PC-9 (cell line): ENCODE measurements around the gene EGF. TPM values are rescaled to one million over a fixed set of nuclear protein-coding genes. Genes with fewer than 3 reads are reported as not detected.

Source experiments
- BruUV-seq: library from RNA; stranded (reverse); fragments of 400-500 nt; replicated peaks from 2 replicates; lab custom pipeline; 2021; lab: Mats Ljungman, UMichigan
- CTCF ChIA-PET: fragments of 300-600 bp; sonication (Branson Sonifier 250); formaldehyde crosslinking; loops from one replicate; lab custom pipeline; 2022; ENCODE audit warnings: antibody characterized with exemption; lab: Charles Lee
- POLR2A ChIA-PET: fragments of 300-600 bp; sonication (Branson Sonifier 250); formaldehyde crosslinking; loops from one replicate; lab custom pipeline; 2022; ENCODE audit warnings: antibody characterized with exemption; ENCODE audit not compliant: unreplicated experiment; lab: Charles Lee
- DNase-seq, 2 experiments: peaks; one replicate each; pipeline versions ENCODE4 v3.0.0 to v3.0.0-alpha.2; 2015 to 2022; ENCODE audit warnings: mixed read lengths in 1 of 2
- H2AFZ ChIP-seq: fragments of 200-600 bp; sonication (generic); 2 replicates; pipeline ENCODE4 v1.8.1; 2017; ENCODE audit warnings: antibody characterized with exemption
- H3F3A ChIP-seq: fragments of 200-600 bp; sonication (generic); 2 replicates; pipeline ENCODE4 v1.8.1; 2017; ENCODE audit warnings: antibody characterized with exemption, mild to moderate bottlenecking, low read depth; ENCODE audit not compliant: insufficient read depth
- H3K27ac ChIP-seq: fragments of 200-600 bp; sonication (generic); 2 replicates; pipeline ENCODE4 v1.6.1; 2016; ENCODE audit warnings: mixed run types
- H3K27me3 ChIP-seq: fragments of 200-600 bp; sonication (generic); 2 replicates; pipeline ENCODE4 v1.6.1; 2016; ENCODE audit warnings: low read depth, mixed run types; ENCODE audit not compliant: insufficient read depth
- H3K36me3 ChIP-seq: fragments of 200-600 bp; sonication (generic); 2 replicates; pipeline ENCODE4 v1.6.1; 2016; ENCODE audit warnings: low read depth, mixed run types
- H3K4me1 ChIP-seq: fragments of 200-600 bp; sonication (generic); replicated peaks from 2 replicates; pipeline ENCODE4 v1.6.1; 2016; ENCODE audit warnings: mixed run types; ENCODE audit not compliant: insufficient read depth
- H3K4me2 ChIP-seq: fragments of 200-600 bp; sonication (generic); 2 replicates; pipeline ENCODE4 v1.6.1; 2017; ENCODE audit warnings: mixed run types
- H3K4me3 ChIP-seq: fragments of 200-600 bp; sonication (generic); 2 replicates; pipeline ENCODE4 v1.6.1; 2016; ENCODE audit warnings: mixed run types
- H3K79me2 ChIP-seq: fragments of 200-600 bp; sonication (generic); 2 replicates; pipeline ENCODE4 v1.6.1; 2017; ENCODE audit warnings: low read depth, mixed run types
- H3K9me2 ChIP-seq: fragments of 200-600 bp; sonication (generic); 2 replicates; pipeline ENCODE4 v1.8.1; 2017; ENCODE audit warnings: mild to moderate bottlenecking; ENCODE audit not compliant: insufficient read depth
- H3K9me3 ChIP-seq: fragments of 200-600 bp; sonication (generic); 2 replicates; pipeline ENCODE4 v1.8.1; 2016; ENCODE audit warnings: low read depth; ENCODE audit not compliant: insufficient read depth
- H4K20me1 ChIP-seq: fragments of 200-600 bp; sonication (generic); 2 replicates; pipeline ENCODE4 v1.8.1; 2017; ENCODE audit not compliant: insufficient read depth
- CTCF ChIP-seq: fragments of 200-600 bp; sonication (generic); conservative IDR thresholded peaks from 2 replicates; pipeline ENCODE4 v1.6.1; 2017; ENCODE audit warnings: mixed run types, antibody characterized with exemption, mild to moderate bottlenecking, moderate library complexity
- EZH2 ChIP-seq: fragments of 200-600 bp; sonication (generic); IDR thresholded peaks from 2 replicates; pipeline ENCODE4 v1.8.0; 2017; ENCODE audit warnings: antibody characterized with exemption, low read depth
- intact Hi-C: fragments of 100-400 bp; cut with micrococcal nuclease; formaldehyde crosslinking; loops from one replicate; pipeline ENCODE4 v1.10.0; 2022; ENCODE audit not compliant: unreplicated experiment
- total RNA-seq: library from RNA; stranded (reverse); gene quantifications from 2 replicates; pipeline ENCODE4 v1.2.3, GENCODE V29; 2021

Gene EGF
- total RNA-seq, 1 experiment from 2014 or later: 20.4 TPM

DNA sequence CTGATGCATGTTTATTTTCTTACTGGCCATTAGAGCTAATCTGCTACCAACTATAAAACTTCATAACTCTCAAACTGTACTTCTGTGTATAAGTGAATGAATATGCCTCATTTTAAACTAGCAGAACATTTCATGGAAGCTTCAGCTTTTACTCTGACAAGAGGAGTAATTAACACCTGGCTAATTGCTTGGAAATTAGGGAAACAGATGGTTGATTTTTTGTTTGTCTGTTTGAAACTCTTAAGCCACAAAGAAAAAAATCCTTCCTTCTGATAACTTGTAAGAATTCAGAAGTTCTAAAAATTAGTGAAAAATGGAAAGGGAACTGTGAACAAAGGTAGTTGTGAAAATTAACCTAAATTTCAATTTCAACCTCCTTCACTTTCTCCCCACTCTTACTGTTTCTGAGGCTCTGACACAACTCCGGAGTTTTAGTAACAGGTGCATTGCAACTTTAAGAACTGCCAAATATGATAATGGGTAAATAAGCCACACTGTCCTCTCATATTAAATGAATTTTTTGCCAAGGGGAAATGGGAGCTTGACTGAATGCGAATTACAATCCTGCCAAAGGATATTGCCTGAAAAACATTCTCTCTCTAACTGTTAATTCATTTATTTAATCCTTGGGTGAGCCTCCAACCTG, 1.0 kb downstream of the EGF start:
- Histone ChIP-seq H3K4me2 (peak overlapping the region; percentile 68), H3K79me2 (no peaks in the 10 kb centered on the region), H3K4me1 (peaks cover 9% of the 10 kb centered on the region; the same call in 1 of the 2 replicates), H4K20me1 (no peaks in the 10 kb centered on the region), H3K36me3 (no peaks in the 10 kb centered on the region), H3K9me2 (no peaks in the 10 kb centered on the region), H3K4me3 (peak overlapping the region; percentile 45; the same call in 1 of the 2 replicates), H3K9me3 (no peaks in the 10 kb centered on the region), H3K27ac (no peak overlapping the region), H2AFZ (no peak overlapping the region), H3K27me3 (no peaks in the 10 kb centered on the region), H3F3A (no peaks in the 10 kb centered on the region)
- no TSS peak for BruUV-seq
- POLR2A ChIA-PET: interaction anchor here (0.6 to 0.7 kb wide), 2 partner anchors 135 to 385 kb away, joined by 3 to 7 read pairs; no protein-coding TSS in a partner anchor
- TF ChIP-seq EZH2 (no peak), CTCF (no peak)
- CTCF ChIA-PET: no interaction called here
- intact Hi-C loops: loop anchor here (5.0 to 10.0 kb wide), 3 partner anchors 54 to 481 kb away; partner anchors contain the start of genes CASP6 and SEC24B
- no peak for DNase-seq

GRCh38 chr4:109914322-109914721, 1.6 kb downstream of the EGF start:
- TF ChIP-seq CTCF (no peak), EZH2 (no peak)
- no peak for DNase-seq
- H3K4me1 ChIP-seq: peaks cover 9% of the 10 kb centered on the region; the same call in 1 of the 2 replicates
- peak overlapping the region; percentile 68 for H3K4me2 ChIP-seq
- no peaks in the 10 kb centered on the region for H3K36me3 ChIP-seq
- H3K4me3 ChIP-seq: peak overlapping the region; percentile 45; the same call in 1 of the 2 replicates
- H3K9me3 ChIP-seq: no peaks in the 10 kb centered on the region
- H3K9me2 ChIP-seq: no peaks in the 10 kb centered on the region
- H4K20me1 ChIP-seq: no peaks in the 10 kb centered on the region
- POLR2A ChIA-PET: interaction anchor here (0.6 kb wide), 1 partner anchor 386 kb away, joined by 7 read pairs; no protein-coding TSS in a partner anchor
- no peaks in the 10 kb centered on the region for H3F3A ChIP-seq
- no peak overlapping the region for H3K27ac ChIP-seq
- BruUV-seq: no TSS peak
- CTCF ChIA-PET: no interaction called here
- H2AFZ ChIP-seq: no peak overlapping the region
- intact Hi-C loops: loop anchor here (5.0 to 10.0 kb wide), 3 partner anchors 53 to 482 kb away; partner anchors contain the start of genes CASP6 and SEC24B
- no peaks in the 10 kb centered on the region for H3K27me3 ChIP-seq
- H3K79me2 ChIP-seq: no peaks in the 10 kb centered on the region

DNA sequence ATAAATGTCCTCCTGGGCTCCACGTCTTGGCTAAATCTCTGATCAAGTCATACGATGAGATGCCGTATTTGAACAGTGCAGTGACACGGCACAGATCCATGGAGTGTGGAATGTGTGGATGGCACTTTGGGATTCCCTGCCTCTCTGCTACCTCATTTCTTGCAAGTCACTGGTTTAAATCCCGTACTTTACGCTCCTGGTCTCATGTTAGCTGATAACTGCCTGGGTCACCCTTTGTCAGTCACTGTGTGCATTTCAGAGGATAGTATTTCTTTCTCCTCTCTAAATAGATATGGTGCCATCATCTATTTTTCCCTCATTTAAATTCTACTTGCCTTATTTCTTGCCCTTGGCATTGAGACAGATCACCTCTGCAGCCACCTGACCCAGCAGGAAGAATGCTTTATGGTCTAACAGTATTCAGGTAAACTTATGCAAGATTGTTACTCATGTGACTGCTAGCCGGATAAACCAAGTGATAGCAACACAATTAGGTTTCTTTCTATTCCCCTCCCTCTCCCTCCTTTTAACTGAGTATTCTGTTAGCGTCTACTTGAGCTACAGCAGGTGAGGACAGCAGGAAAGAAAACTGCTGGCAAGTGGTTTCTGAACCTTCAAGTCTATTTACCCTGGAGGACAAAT, 2.8 kb downstream of the EGF start:
- Histone ChIP-seq H3K4me2 (no peak overlapping the region), H4K20me1 (no peaks in the 10 kb centered on the region), H3K9me3 (no peaks in the 10 kb centered on the region), H3K27ac (no peak overlapping the region), H2AFZ (no peak overlapping the region), H3K4me1 (peaks cover 9% of the 10 kb centered on the region; the same call in 1 of the 2 replicates), H3K9me2 (no peaks in the 10 kb centered on the region), H3K36me3 (no peaks in the 10 kb centered on the region), H3F3A (no peaks in the 10 kb centered on the region), H3K79me2 (no peaks in the 10 kb centered on the region), H3K27me3 (no peaks in the 10 kb centered on the region), H3K4me3 (no peak overlapping the region)
- intact Hi-C loops: loop anchor here (10.0 kb wide), 1 partner anchor 211 kb away; the partner anchor contains the start of gene CASP6
- ChIA-PET POLR2A (no interaction called here), CTCF (no interaction called here)
- TF ChIP-seq CTCF: no peak
- TF ChIP-seq EZH2: no peak
- DNase-seq: no peak
- BruUV-seq: no TSS peak
